Measurements from ENCODE around the gene RMI2. TPM values are rescaled to one million over a fixed set of nuclear protein-coding genes. Genes with fewer than 3 reads are reported as not detected.

Gene RMI2
- total RNA-seq, 1 donor from 2014 or later: 41.3 TPM

- Mint-ChIP-seq H3K36me3 (peaks cover 3% of the 10 kb centered on the region), H3K4me3 (no peak overlapping the region), H3K4me1 (ENCODE audit: unreplicated experiment) (peaks cover 21% of the 10 kb centered on the region), H3K27me3 (no peaks in the 10 kb centered on the region), H3K9me3 (no peaks in the 10 kb centered on the region), H3K27ac (no peak overlapping the region)
- peak; percentile 75 for TF ChIP-seq CTCF (conservative IDR thresholded peaks at IDR 0.05)
- no peak for DNase-seq (ENCODE audit: extremely low spot score, unreplicated experiment)
Observed at GRCh38 chr16:11386791-11387546, 41.7 kb downstream of the RMI2 start.

- Mint-ChIP-seq H3K4me1 (ENCODE audit: unreplicated experiment) (peaks cover 21% of the 10 kb centered on the region), H3K27me3 (no peaks in the 10 kb centered on the region), H3K4me3 (no peak overlapping the region), H3K27ac (peak overlapping the region; percentile 62), H3K36me3 (no peaks in the 10 kb centered on the region), H3K9me3 (no peaks in the 10 kb centered on the region)
- TF ChIP-seq CTCF (conservative IDR thresholded peaks at IDR 0.05): no peak
- DNase-seq (ENCODE audit: extremely low spot score, unreplicated experiment): no peak
Observed at GRCh38 chr16:11389083-11389482, 43.8 kb downstream of the RMI2 start.

GRCh38 chr16:11389631-11390565 is 44.6 kb downstream of the RMI2 start:
- DNase-seq (ENCODE audit: extremely low spot score, unreplicated experiment): no peak
- Mint-ChIP-seq H3K4me1 (ENCODE audit: unreplicated experiment) (peaks cover 21% of the 10 kb centered on the region), H3K27me3 (no peaks in the 10 kb centered on the region)

GRCh38 chr16:11390573-11391495 is 45.6 kb downstream of the RMI2 start:
- Mint-ChIP-seq H3K36me3 (no peaks in the 10 kb centered on the region), H3K27me3 (no peaks in the 10 kb centered on the region), H3K9me3 (no peaks in the 10 kb centered on the region), H3K4me3 (no peak overlapping the region), H3K4me1 (ENCODE audit: unreplicated experiment) (peaks cover 21% of the 10 kb centered on the region), H3K27ac (peak overlapping the region; percentile 71)
- DNase-seq (ENCODE audit: extremely low spot score, unreplicated experiment): no peak
- TF ChIP-seq CTCF (conservative IDR thresholded peaks at IDR 0.05): no peak

More at GRCh38 chr16:11389631-11390565, 44.6 kb downstream of the RMI2 start:
- H3K4me3 Mint-ChIP-seq: no peak overlapping the region
- no peaks in the 10 kb centered on the region for H3K9me3 Mint-ChIP-seq
- peak overlapping the region; percentile 81 for H3K27ac Mint-ChIP-seq
- H3K36me3 Mint-ChIP-seq: no peaks in the 10 kb centered on the region
- no peak for TF ChIP-seq CTCF (conservative IDR thresholded peaks at IDR 0.05)

GRCh38 chr16:11391576-11391975 is 46.3 kb downstream of the RMI2 start:
- Mint-ChIP-seq H3K27me3 (no peaks in the 10 kb centered on the region), H3K4me3 (no peak overlapping the region), H3K27ac (peak overlapping the region; percentile 71), H3K36me3 (no peaks in the 10 kb centered on the region), H3K9me3 (no peaks in the 10 kb centered on the region), H3K4me1 (ENCODE audit: unreplicated experiment) (peaks cover 27% of the 10 kb centered on the region)
- DNase-seq (ENCODE audit: extremely low spot score, unreplicated experiment): no peak
- no peak for TF ChIP-seq CTCF (conservative IDR thresholded peaks at IDR 0.05)

All from type B pancreatic cell (in vitro differentiated cells).